Inflammatory macrophage treated with lipopolysaccharide for 1 hour (primary cell): Measurements from ENCODE around the gene TMEM273.

Experiments used
- DNase-seq, 2 donors: peaks; one replicate each; pipeline ENCODE4 v3.0.0-alpha.2; 2020 to 2022

The TMEM273 gene

DNA sequence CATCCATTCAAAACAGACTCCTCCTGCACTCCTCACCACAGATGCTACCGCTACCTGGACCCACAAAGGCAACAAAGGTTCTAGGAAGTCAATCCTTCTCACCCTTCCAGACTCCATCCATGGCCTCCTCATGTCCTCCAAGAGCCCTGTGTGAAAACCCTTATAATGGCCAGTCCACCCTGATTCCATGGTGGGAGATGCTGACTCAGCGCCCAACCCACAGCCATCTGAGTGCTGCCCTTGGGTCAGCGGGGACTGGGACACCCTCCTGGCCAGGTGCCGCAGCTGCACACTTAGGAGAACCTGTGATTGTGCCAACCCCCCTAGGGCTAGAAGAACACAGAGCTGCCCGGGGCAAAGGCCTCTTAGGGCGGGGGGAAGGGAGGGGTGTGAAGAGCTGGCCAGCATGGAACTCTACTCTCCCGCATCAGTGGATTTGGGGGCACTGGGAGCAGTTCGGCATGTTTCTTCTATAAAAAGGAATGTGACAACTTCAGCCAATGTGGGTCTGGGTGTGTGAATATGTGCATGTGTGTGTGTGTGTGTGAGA lies 25.4 kb downstream of the TMEM273 start:
- no peak for DNase-seq

DNA sequence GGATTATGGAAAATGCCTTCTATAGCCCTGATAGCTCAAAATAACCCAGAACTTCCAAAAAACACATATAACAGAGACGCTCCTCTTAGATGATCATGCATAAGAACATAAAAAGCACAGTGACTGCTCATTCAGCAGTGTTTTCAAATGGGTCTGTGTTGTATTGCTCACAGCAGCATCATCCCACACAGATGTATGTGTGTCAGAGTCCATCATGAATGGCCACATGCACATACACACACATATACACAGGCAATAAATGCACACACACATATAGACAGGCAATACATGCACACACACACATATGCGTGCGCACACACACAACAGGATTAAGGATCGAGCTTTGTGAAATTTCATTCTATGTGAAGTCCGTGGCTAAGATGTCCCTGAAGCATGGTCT lies 26.1 kb downstream of the TMEM273 start:
- no peak for DNase-seq

DNA sequence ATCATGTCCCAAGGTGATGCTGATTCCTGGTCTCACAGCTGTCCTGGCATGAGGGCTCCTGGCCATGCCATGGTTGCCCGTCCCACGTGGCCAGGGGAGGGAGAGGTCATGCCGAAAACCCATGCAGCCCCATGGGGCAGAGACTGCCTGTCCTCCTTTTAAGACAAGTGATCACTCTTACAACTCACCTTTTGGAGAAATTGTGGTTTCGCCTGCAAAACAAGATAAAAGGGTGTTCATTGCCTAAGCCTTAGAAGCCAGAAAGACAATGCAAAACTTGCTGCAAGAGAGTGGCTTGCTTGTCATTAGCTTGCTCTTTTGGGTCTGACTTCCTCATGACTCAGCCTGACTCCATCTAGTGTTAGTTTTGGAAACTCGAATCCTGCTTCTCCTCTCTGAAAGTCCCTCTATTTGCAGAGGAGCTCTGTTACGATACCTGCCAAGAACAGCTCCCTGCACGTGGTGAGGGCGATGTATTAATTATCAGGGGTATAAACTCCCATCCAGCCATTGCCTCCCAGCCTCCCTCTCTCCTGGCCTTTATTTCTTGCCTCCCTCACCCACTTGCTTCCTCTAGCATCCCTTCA lies 26.7 kb downstream of the TMEM273 start:
- DNase-seq, result peak; percentile 40 to 61

DNA sequence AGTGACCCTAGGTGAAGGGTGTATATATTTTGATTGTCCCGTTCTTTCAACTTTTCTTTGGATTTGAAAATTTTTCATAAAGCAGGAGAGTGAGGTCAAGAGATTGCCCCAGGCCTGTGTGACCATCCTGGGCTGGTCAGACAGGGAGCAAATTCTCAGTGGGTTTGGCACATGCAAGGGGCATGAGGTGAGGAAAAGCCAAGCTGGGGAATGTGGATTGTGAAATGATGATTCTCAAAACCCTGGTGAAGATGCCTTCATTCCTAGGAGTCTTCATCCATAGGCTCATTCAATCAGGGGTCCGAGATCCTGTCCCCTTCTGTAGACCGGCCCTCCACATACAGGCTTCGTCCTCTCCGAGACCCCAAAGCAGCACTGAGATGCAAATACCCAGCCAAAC lies 27.4 kb downstream of the TMEM273 start:
- DNase-seq, result no peak

DNA sequence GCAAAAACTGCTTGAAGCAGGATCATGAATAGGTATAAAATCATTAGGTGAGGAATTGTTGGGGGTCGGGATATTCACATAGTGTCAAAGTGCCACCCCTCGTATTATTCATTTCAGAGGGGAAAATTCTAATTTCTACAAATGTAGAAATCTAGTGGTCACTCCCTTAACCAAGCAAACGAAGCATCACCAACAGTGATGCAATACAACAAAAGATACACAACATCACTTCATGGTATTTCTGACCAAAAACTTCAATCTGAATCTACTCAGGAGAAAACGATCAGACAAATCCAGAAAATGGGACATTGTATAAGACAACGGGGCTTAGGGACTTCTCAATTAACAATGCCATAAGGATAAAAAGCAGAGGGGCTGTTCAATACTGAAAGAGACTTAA lies 28.1 kb downstream of the TMEM273 start:
- DNase-seq, result no peak

DNA sequence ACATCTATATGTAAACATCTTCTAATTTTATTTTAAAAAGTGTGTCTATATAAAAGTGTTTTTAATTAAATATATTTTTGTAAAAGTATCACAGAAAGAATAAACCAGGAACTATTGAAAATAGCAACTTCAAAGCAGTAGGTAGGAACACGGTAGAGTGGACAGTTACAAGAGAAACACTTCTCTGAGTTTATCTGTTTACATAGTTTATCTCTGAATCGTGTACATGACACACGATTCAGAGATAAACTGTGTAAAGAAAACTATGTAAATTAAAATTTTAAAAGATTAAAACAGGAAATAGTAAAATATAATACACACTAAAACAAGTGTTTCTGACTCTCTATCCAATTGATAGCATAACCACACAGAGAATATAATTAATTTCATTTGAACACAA lies 29.3 kb downstream of the TMEM273 start:
- no peak for DNase-seq

DNA sequence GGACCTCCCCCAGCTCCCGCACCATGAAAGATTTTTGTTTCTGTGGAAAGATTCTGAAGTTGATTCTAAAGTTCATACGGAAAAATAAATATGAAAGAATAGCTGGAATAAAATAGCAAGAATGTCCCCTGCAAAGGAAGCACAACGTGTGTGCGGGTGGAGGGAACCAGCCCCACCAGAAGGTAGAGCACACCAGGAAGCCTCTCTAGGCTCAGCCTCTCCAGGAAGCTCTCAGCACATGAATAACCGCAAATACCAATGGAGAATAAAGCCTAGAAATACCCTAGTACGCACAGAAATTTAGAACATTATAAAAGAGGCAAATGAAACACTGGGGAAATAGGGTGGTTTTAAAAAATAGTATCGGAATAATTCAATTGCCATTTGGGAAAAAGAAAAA lies 29.8 kb downstream of the TMEM273 start:
- DNase-seq, result no peak

DNA sequence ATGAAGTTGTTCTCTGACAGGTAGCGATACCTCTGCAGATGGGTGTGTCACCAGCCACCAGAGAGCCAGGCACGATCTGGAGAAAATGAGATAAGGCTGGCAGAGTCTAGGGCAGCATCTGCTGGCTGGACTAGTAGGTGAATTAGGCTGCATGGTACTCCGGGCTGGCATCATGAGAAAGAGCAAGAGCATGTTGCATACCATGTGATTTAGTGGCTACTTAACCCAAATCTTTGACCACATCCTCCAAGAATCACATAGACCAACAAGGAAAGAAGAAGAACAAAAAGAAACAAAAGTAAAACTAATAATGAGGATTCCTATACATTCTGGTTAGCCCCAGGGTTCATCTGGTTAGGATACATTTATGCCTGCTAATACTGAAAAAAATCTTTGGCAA lies 31.0 kb downstream of the TMEM273 start:
- DNase-seq, result no peak

DNA sequence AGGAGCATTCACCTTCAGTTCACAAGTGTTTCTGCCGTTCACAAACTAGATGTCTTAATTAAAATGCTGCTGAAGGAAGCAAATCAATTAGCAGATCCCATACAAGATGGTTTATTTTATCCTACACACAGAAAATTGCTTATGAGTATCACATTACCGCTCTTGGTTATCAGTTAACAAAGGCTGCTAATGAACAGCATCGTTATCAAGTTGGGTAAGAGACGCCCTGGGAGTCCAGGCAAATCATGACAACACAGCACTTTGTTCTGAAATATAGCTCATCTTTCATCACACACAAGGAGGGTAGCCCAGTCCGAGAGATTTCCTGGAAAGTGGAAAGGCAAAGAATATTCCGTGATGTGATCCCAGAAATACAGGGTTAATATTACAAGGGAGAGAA lies 33.5 kb downstream of the TMEM273 start:
- no peak for DNase-seq

DNA sequence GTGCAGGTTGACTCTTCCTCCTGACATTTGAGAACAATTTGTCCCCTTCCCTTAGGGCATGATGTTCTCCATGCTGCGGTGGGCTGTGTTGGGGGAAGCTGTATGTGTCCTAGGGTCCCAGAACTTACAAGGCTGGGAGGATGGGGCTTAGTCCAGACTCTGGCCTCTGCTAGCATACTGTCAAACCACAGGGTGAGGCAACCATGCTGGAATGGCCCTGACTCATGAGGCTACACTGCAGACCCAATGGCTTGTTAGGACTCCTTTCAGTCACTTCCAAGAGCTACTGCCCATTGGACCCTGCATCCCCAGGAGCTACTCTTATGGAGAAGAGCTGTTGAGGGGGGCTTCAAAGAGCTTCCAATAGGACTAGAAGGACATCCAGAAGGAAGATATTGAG lies 34.2 kb downstream of the TMEM273 start:
- no peak for DNase-seq

DNA sequence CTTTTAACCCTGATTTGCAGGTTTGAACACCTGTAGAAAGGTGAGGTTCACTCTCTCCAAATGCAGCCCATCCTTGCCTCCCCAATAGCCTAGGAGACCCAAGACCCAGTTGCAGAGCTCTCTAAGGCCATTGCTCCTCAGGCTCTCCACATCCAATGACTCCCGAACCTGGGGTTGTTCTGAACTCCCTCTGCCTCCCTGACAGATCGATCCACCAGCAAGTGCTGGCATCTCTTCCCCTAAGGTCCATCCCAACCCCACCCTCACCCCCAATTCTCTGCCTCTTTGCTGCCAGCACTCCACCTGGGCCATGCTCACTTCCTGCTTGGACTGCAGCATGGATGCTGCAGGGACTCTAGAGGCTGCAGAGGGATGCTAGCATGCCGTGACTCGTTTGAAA lies 35.1 kb downstream of the TMEM273 start:
- DNase-seq, result no peak

DNA sequence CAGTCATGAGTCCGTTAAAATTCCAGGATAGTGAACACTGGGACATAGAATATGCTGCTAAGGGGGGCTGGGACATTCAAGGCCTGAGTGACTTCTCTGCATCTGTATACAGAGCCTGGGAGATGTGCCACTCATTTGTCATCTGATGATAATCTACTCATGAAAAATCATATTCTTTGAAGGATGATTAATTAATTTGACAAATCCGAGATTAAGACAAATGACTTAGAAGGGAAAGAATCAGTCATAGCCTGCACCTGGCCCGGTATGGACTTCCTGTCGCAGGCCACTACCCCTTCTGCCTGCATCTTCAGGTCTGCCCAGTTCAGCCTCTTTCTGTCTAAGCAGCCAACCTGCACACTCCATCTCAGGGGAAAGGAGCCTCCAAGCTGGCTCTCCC lies 35.5 kb downstream of the TMEM273 start:
- DNase-seq, result no peak

DNA sequence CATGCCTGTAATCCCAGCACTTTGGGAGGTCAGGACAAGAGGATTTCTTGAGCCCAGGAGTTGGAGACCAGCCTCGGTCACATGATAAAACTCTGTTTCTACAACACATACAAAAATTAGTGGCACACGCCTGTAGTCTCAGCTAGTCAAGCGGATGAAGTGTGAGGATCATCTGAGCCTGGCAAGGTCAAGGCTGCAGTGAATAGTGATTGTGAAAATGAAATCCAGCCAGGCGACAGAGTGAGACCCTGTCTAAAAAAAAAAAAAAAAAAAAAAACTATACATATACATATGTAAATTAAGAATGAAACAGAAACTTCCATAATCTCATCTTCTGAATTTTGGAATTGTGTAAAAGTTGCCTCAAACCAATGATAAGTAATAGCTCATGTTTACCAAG lies 36.2 kb downstream of the TMEM273 start:
- no peak for DNase-seq

DNA sequence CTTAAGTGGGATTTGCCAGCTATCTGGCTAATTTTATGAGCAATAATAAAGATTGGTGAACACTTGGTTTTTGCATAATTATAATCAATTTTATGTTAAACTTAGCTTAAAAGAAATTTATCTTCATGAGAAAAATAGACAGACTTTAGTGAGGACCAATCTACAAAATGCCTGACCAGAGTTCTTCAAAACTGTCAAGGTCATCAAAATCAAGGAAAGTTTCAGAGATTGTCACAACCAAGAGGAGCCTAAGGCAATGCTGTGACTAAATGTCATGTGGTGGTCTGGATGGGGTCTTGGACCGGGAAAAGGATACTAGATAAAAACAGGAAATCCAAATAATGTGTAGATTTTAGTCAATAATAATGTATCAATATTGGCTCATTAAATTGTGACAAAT lies 36.7 kb downstream of the TMEM273 start:
- DNase-seq, result no peak

DNA sequence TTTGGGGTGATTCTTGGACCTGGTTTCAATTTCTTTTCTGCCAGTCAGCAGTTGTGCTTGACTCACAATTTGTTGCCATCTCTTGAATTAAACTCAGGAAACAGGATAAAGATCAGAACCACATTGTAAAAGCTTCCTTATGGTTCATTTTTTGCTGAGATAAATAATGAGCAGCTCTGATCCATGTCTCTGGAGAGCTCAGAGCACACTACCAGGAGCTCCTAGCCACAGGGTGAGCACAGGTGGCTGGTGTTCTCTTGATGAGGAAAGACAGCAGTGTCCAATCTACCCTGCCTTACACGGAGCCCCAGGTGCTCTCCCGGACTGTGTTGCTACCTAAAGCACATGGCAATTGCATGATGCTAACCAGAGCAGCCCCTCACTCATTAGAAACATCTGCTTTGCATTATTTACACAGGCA lies 37.2 kb downstream of the TMEM273 start:
- DNase-seq, result no peak

DNA sequence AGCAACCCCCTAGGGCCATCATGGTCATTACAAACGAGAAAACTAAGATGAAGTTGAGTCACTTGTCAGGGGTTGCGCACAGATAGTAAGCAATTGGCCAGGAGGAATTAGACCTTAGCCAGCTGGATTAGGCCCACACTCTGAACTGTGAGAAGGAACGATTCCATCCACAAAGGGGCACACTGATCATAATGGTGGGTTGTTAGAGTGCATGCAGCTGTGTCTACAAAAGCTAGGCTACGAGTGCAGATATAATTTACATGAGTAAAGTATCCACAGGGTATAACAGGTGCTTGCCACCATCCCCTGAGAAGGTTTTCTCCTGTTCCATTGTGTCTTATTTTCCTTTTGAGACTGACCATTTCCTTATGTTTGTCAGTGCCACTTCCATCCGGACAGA lies 37.8 kb downstream of the TMEM273 start:
- no peak for DNase-seq

DNA sequence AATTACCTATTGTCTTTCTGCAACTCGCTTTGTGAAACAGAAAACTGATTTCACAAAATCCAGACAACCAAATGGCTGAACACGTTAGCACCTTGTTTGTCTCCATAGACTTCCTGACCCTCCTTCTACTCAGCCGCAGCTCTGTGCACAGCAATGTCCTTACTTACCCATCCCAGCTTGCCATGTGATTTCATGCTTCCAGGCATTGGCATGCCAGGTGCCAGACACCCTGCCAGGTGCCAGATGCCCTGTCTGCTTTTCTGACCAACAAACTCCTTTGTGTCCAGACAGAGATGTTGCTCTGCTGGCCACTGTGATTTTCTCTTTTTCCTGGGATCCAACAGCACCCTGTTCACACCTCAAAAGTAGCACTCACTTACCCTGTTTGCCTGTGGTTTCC lies 38.3 kb downstream of the TMEM273 start:
- no peak for DNase-seq

DNA sequence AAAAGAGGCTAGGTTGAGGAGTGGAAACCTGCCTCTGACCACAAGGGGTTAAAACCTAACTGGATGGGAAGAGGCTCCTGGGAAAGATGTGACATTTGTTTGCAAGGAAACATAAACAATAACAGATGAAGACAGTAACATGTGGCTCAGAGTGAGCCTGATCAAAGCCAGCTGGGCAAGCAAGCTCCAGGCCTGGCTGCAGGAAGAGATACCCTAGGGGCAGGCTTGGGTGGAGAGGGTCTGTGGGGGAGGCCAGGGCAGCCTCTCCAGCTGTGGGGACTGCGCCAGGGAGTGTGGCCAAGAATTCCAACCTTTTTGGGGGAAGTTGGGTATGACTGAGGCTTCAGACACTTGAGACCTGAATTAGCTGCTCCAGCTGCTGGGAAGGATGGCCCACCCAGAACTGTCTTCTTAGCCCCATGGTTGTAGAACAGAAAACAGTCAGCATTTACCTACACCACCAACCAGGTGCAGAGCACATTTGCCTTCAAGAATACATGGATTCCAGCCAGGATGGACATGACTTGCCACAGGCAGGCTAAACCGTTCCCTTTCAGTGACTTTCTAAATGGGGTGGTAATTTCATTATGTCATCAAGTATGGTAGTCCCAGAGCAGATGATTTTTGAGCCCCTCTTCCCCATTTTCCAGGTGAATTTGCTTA lies 44.0 kb downstream of the TMEM273 start:
- DNase-seq, result no peak

DNA sequence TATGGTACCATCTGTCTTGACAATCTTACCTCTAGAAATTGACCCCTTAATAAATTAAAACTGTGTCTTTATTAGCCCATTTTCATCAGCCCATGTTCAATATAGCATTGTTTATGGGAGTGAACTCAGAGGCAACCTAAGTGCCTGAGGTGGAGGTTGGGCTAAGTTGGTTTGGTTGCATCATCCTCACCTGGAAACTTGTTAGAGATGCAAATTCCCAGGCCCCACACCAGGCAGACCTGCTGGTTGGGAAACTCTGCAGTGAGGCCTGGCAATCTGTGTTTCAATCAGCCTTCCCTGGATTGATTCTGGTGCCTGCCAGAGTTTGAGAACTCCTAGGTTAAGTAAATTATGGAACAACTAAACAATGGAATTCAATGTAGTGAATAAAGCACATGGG lies 44.9 kb downstream of the TMEM273 start:
- no peak for DNase-seq

DNA sequence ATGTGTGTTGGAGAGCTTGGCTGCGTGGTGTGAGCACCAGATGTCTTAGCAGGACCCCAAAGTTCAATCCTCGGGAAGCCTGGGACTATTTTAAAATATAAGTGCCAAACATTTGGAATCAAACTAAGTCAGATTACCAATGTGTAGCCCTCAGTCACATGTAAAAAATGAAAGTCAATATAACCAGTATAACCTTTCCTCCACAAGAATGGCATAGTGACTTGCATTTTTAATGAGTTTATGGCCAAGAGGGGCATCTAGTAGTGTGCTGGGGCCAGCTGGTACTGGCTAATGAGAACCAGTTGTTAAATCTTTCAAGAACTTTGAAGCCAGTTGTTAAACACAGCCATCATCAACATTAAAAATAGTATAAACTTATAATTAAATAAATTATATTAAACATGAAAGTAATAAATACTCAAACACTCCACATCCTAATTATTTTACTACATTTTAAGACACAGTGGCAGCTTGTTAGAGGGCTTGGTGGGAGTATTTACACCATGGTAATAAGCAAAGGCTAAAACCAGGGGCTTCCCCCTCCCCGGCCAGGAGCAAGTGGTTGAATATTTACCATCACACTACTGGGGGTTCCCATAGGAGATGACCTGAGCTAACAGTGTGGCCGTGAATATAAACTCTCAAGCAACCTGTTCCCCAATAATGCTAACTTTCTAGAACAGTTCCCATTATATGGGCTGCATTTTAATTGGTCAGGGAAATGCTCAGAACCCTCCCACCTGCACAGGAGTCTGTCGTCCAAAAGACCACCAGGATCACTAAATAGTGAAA lies 46.5 kb downstream of the TMEM273 start:
- no peak for DNase-seq

DNA sequence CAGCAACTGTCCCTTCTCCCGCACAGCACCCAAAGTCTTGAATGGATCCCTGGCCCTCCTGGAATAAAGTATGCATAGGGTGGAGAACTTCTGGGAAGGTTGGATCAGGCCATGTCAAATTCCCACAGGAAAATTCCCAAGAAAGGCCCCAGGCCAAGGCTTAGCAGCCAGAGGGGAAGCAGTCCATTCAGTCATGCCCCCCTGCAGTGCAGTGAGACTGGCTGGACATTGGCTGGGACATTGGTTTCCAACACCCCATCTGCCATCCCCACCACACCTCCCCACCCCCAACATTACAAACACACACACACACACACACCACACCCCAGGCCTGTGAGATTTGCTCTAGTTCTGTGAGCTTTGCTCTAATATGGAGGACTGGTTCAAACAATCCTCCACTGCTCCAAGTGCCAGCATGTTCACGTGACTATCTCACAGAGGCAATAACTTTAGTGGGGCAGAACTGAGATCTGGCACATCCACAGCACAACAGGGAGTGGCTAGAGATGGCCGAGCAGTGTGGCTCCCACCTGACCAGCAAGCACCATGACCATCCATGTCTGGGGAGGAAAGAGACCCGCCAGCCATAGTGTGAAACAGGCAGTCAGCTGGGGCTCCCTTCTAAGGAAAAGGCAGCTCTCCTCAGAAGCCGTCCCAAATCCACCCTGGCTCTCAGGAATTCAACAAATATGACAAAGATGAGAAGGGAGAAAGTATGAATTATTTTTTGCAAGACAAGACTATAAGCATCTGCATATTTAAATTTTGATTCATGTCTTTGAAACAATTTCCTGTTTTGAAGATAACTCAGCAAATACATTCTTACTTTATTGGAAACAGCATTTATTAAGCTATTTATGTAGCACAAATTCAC lies 47.6 kb downstream of the TMEM273 start:
- DNase-seq, result no peak

DNA sequence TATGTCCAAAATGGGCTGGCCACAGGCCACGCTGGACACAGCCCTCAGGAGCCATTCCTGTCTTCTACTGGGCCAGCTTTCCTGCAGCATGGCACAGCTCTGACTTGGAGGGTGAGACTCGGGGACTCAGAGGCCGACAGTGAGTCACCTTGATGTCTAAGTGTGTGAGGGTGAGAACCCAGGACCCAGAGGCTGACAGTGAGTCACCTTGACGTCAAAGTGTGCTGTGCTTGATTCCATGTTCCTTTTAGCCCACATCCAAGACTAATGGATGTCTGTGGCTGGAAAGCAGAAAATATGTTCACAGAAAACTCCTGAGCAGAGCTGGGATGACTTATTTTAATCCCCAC lies 48.4 kb downstream of the TMEM273 start:
- DNase-seq, result peak in 1 of 2 donors; percentile 35
